ENCODE data around the gene DAGLA.

The DAGLA gene

DNA sequence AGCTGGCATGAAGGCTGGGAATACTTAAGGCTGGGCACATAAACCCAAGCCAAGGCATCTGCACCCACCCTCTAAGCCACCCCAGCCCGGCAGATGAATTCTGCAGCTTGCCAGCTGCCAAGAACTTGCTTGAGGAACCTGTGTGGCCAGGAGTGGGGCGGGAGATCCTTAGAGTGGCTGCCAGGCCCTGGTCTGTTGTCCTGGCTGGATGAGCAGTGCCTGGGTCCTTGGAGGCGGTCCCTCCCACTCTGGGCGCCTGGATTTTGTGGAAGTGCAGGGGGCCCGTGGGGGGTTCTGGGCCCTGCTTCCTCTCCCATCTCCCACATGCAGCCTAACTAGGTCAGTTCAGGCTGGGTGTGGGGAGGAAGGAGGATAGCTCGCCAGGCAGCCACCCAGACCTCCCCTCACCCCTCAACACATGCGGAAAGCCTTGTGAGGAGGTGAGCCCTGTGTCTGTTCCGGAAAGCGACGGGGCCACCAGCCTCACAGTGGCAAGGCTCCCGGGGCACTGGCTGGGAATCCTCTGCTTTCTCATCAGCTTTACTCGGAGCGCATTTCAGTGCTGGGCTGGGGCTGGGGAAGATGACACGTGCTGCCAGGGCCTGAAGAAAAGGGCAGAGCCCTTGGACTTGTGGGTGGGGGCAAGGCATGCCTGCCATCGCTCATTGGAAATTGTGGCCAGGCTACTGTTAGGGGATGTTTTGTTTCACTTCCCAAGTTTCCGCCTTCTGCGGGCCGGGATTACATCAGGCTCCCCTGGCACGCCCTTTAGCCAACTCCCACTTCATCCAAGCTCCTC, 8.4 kb downstream of the DAGLA start:
- Histone ChIP-seq H3K36me3 (no peaks in the 10 kb centered on the region), H3K4me3 (ENCODE audit: low read depth in 1 of 2, low read length in 1 of 2) (no peak overlapping the region), H3K9me3 (no peaks in the 10 kb centered on the region), H3K4me1 (ENCODE audit: control insufficient read depth in 1 of 2, insufficient read depth in 1 of 2, low read depth in 1 of 2, low read length in 1 of 2) (peaks cover 0 to 3% of the 10 kb centered on the region in 2 experiments), H3K27ac (no peak overlapping the region), H3K27me3 (peaks cover 33% of the 10 kb centered on the region)
- TF ChIP-seq, protein P1, sequence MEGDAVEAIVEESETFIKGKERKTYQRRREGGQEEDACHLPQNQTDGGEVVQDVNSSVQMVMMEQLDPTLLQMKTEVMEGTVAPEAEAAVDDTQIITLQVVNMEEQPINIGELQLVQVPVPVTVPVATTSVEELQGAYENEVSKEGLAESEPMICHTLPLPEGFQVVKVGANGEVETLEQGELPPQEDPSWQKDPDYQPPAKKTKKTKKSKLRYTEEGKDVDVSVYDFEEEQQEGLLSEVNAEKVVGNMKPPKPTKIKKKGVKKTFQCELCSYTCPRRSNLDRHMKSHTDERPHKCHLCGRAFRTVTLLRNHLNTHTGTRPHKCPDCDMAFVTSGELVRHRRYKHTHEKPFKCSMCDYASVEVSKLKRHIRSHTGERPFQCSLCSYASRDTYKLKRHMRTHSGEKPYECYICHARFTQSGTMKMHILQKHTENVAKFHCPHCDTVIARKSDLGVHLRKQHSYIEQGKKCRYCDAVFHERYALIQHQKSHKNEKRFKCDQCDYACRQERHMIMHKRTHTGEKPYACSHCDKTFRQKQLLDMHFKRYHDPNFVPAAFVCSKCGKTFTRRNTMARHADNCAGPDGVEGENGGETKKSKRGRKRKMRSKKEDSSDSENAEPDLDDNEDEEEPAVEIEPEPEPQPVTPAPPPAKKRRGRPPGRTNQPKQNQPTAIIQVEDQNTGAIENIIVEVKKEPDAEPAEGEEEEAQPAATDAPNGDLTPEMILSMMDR (IDR thresholded peaks at IDR 0.05) = no peak

DNA sequence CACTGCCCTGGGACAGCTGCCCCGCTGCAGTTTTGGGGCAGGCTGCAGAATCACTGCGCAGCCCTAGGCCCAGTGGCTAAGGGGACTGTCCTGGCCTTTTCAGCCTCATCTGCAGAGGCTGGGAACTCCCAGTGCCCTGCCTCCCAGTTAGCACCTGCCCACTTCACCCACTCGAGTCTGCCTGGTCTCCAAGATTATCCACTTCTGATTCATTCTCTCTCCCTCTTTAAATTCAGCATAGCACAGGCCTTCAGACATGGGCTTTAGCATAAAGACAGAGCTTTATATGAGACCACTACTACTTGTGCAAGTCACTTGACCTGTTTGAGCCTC, 8.9 kb downstream of the DAGLA start:
- Histone ChIP-seq H3K36me3 (no peaks in the 10 kb centered on the region), H3K9me3 (no peaks in the 10 kb centered on the region), H3K4me3 (ENCODE audit: low read depth in 1 of 2, low read length in 1 of 2) (no peak overlapping the region), H3K27ac (no peak overlapping the region), H3K4me1 (ENCODE audit: control insufficient read depth in 1 of 2, insufficient read depth in 1 of 2, low read depth in 1 of 2, low read length in 1 of 2) (peaks cover 0 to 3% of the 10 kb centered on the region in 2 experiments), H3K27me3 (peaks cover 27% of the 10 kb centered on the region)
- TF ChIP-seq, protein P1 (IDR thresholded peaks at IDR 0.05) = no peak

DNA sequence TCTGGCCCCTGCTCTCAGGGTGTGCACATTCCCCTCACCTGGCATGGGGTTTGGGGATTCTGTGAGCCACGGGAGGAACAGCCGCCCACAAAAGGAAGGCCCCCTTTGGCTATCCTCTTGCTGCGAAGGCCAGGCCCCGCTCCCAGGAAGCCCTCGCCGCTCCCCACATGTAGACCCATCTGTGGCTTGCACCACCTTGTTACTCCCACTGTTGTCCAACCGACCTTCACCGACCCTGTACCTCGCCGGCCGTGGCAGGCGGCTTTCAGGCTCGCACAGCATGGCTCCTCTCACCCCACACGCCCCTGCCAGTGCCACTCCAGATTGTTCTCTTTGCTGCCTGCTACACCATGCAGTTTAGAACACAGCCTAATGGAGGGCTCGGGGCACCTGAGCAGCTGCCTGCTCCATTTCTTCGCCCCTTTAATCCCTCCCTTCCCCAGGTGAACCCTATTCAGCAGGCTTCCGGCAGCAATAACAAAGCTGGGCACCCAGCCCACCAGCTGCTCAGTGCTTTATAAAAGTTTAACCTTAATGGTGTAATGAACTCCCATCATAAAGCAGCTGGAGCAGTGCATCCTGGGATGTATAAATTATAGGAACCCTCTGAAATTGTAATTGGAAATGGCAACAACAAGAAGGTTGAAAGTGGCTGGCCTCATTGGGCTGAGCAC, 10.7 kb downstream of the DAGLA start:
- Histone ChIP-seq H3K27me3 (peaks cover 14% of the 10 kb centered on the region), H3K4me1 (ENCODE audit: control insufficient read depth in 1 of 2, insufficient read depth in 1 of 2, low read depth in 1 of 2, low read length in 1 of 2) (peaks cover 0 to 5% of the 10 kb centered on the region in 2 experiments), H3K9me3 (no peaks in the 10 kb centered on the region), H3K27ac (no peak overlapping the region), H3K4me3 (ENCODE audit: low read depth in 1 of 2, low read length in 1 of 2) (no peak overlapping the region), H3K36me3 (no peaks in the 10 kb centered on the region)
- TF ChIP-seq, protein P1 (IDR thresholded peaks at IDR 0.05) = no peak

DNA sequence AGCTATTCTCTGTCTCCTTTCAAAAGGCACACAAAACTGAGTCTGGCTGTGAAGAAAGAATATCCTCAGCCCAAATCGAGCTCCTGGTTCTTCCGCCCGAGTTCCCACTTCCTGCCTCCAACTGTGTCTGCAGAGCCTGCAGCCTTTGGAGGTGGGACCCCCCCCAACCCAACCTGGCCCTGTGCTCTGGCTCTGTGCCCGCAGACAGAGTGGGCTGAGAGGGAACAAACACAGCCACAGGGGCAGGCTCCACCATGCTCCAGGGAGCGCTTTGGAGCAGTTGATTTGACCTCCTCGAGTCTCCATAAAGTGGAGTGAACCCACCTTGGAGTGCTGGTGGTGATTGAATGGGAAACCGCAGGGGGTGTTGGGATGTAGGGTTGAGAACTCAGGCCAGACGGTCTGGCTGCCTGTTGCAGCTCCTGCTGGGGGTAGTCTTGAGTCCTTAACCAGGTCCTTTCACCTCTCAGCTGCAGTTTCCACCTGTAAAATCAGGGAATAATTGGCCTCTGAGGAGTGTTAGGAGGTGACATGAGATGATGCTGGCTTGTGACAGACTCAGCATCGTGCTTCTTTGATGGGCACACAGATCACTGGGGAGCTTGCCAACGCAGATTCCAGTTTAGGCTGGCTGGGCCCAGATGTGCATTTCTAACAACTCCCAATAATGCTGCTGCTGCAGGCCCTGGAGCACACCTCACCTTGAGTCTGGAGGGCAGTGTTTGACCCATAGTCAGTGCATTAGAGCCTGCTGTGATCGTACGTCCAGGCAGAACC, 11.4 kb downstream of the DAGLA start:
- Histone ChIP-seq H3K9me3 (no peaks in the 10 kb centered on the region), H3K4me1 (ENCODE audit: control insufficient read depth in 1 of 2, insufficient read depth in 1 of 2, low read depth in 1 of 2, low read length in 1 of 2) (peaks cover 0 to 12% of the 10 kb centered on the region in 2 experiments), H3K36me3 (no peaks in the 10 kb centered on the region), H3K27ac (no peak overlapping the region), H3K4me3 (ENCODE audit: low read depth in 1 of 2, low read length in 1 of 2) (no peak overlapping the region), H3K27me3 (peaks cover 14% of the 10 kb centered on the region)
- TF ChIP-seq, protein P1 (IDR thresholded peaks at IDR 0.05) = no peak

DNA sequence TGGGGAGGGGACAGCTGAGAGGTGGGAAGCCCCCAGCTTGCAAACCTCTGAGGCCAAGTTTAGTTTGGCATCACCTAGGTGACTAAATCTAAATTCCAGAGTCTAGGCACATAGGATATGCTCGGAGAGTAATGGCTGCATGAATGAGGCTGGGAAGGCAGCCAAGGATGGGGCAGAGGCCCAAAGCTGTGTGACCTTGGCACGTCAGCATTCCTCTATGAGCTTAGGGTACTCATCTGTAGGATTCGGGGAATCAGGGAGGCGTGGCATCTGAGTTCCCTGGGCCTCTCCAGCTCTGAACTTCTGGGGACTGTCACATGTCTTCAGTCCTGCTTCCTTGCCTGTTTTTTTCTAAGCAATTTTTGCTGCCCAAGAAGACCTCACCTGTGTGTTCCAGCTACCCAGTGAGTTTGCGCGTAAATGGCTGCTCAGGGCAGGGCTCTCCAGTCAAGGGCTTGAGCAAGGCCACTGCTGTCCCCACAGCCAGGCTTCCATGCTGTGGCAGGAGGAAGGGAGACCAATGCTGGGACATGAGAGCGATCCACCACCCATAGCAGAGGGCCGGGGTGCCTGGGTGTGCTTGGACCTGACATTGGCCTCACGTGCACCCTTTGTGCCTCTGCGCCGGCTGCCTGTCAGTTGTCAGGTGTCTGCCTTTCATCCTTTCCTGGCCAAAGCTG, 13.9 kb downstream of the DAGLA start:
- Histone ChIP-seq H3K27me3 (peaks cover 12% of the 10 kb centered on the region), H3K9me3 (no peaks in the 10 kb centered on the region), H3K4me3 (ENCODE audit: low read depth in 1 of 2, low read length in 1 of 2) (no peak overlapping the region), H3K4me1 (ENCODE audit: control insufficient read depth in 1 of 2, insufficient read depth in 1 of 2, low read depth in 1 of 2, low read length in 1 of 2) (peaks cover 4 to 19% of the 10 kb centered on the region in 2 experiments), H3K27ac (no peak overlapping the region), H3K36me3 (no peaks in the 10 kb centered on the region)
- TF ChIP-seq, protein P1 (IDR thresholded peaks at IDR 0.05) = no peak

All from neutrophil (primary cell).